CD14-positive monocyte (primary cell): ENCODE data around the gene KLK7. TPM values are rescaled to one million over a fixed set of nuclear protein-coding genes. Genes with fewer than 3 reads are reported as not detected.

Source experiments
- DNase-seq, 3 donors: peaks; one replicate each; pipeline ENCODE4 v3.0.0-alpha.2; 2011 to 2022
- H2AFZ ChIP-seq: 2 replicates; pipeline ENCODE4 v1.6.0; 2012; ENCODE audit warnings: mild to moderate bottlenecking, low read depth, low read length, inconsistent platforms; ENCODE audit not compliant: insufficient read depth, poor library complexity, severe bottlenecking
- H3K27ac ChIP-seq, 2 donors: 1 replicate in 1 of 2; 2 replicates in 1 of 2; pipeline ENCODE4 v1.5.1; 2012 to 2013; ENCODE audit warnings: low read length in 2 of 2, control low read depth in 1 of 2, inconsistent platforms in 1 of 2, low read depth in 1 of 2, mild to moderate bottlenecking in 1 of 2
- H3K27me3 ChIP-seq, 2 donors: one replicate each; pipeline versions ENCODE4 v1.6.0 to v1.6.1; 2011 to 2013; ENCODE audit warnings: low read length in 2 of 2; ENCODE audit not compliant: control insufficient read depth in 2 of 2, insufficient read depth in 2 of 2
- H3K36me3 ChIP-seq, 2 donors: replicated peaks in 1 of 2; 1 replicate in 1 of 2; 2 replicates in 1 of 2; pipeline versions ENCODE4 v1.5.1 to v1.6.1; 2012 to 2013; ENCODE audit warnings: low read length in 2 of 2, control low read depth in 1 of 2, inconsistent platforms in 1 of 2, mild to moderate bottlenecking in 1 of 2; ENCODE audit not compliant: insufficient read depth in 2 of 2, control insufficient read depth in 1 of 2
- H3K4me1 ChIP-seq, 2 donors: 1 replicate in 1 of 2; 2 replicates in 1 of 2; pipeline versions ENCODE4 v1.5.1 to v1.6.1; 2012 to 2013; ENCODE audit warnings: low read length in 2 of 2, control low read depth in 1 of 2, inconsistent platforms in 1 of 2, mild to moderate bottlenecking in 1 of 2, moderate library complexity in 1 of 2; ENCODE audit not compliant: insufficient read depth in 2 of 2, control insufficient read depth in 1 of 2
- H3K4me2 ChIP-seq: replicated peaks from 2 replicates; pipeline ENCODE3; 2012; ENCODE audit warnings: low read length, moderate library complexity, mild to moderate bottlenecking; ENCODE audit not compliant: poor library complexity, severe bottlenecking; ENCODE audit errors: extremely low read depth
- H3K4me3 ChIP-seq, 3 experiments: fragments of 200-600 bp in 1 of 3; sonication (generic) in 1 of 3; replicated peaks in 1 of 3; 1 replicate in 2 of 3; 2 replicates in 1 of 3; pipeline ENCODE4 v1.5.1; 2011 to 2013; ENCODE audit warnings: low read length in 3 of 3, mild to moderate bottlenecking in 3 of 3, control low read depth in 2 of 3, low read depth in 2 of 3, inconsistent platforms in 1 of 3, moderate library complexity in 1 of 3
- H3K79me2 ChIP-seq: 2 replicates; pipeline ENCODE4 v1.6.0; 2012; ENCODE audit warnings: mild to moderate bottlenecking, control low read depth, inconsistent platforms, low read length, moderate library complexity; ENCODE audit not compliant: insufficient read depth
- H3K9ac ChIP-seq: 2 replicates; pipeline ENCODE4 v1.6.0; 2017; ENCODE audit warnings: low read length, mild to moderate bottlenecking; ENCODE audit not compliant: insufficient read depth, poor library complexity, severe bottlenecking
- H3K9me3 ChIP-seq, 2 donors: replicated peaks in 1 of 2; 1 replicate in 1 of 2; 2 replicates in 1 of 2; pipeline versions ENCODE4 v1.5.1 to v1.6.1; 2012 to 2013; ENCODE audit warnings: low read length in 2 of 2, control low read depth in 1 of 2; ENCODE audit not compliant: control insufficient read depth in 1 of 2, insufficient read depth in 1 of 2
- H4K20me1 ChIP-seq: 2 replicates; pipeline ENCODE4 v1.6.0; 2012; ENCODE audit warnings: mild to moderate bottlenecking, low read length, control low read depth, moderate library complexity; ENCODE audit not compliant: insufficient read depth
- H3K27ac Mint-ChIP-seq, 7 donors: one replicate each; pipeline ENCODE4 v1.8.0; 2020; ENCODE audit warnings: mild to moderate bottlenecking in 7 of 7, mixed read lengths in 7 of 7, moderate library complexity in 6 of 7, inconsistent platforms in 2 of 7
- H3K27me3 Mint-ChIP-seq, 3 donors: one replicate each; pipeline ENCODE4 v1.8.0; 2021 to 2022; ENCODE audit warnings: low read depth in 3 of 3, mild to moderate bottlenecking in 3 of 3, mixed read lengths in 3 of 3, moderate library complexity in 3 of 3, inconsistent platforms in 1 of 3
- H3K36me3 Mint-ChIP-seq, 2 donors: one replicate each; pipeline ENCODE4 v1.8.0; 2020; ENCODE audit warnings: mixed read lengths in 2 of 2, inconsistent platforms in 1 of 2, mild to moderate bottlenecking in 1 of 2
- H3K4me1 Mint-ChIP-seq: one replicate; pipeline ENCODE4 v1.8.0; 2020; ENCODE audit warnings: mild to moderate bottlenecking, mixed read lengths
- H3K4me3 Mint-ChIP-seq, 2 donors: one replicate each; pipeline ENCODE4 v1.8.0; 2020; ENCODE audit warnings: mild to moderate bottlenecking in 2 of 2, mixed read lengths in 2 of 2, moderate library complexity in 1 of 2
- H3K9me3 Mint-ChIP-seq, 7 donors: one replicate each; pipeline ENCODE4 v1.8.0; 2020 to 2022; ENCODE audit warnings: mixed read lengths in 7 of 7, mild to moderate bottlenecking in 6 of 7, moderate library complexity in 6 of 7, inconsistent platforms in 2 of 7
- CTCF ChIP-seq: fragments of 200-600 bp; IDR thresholded peaks from one replicate; pipeline ENCODE4 v1.8.0; 2022; ENCODE audit warnings: antibody characterized with exemption, mild to moderate bottlenecking
- WGBS: methylation state at CpG from one replicate; pipeline ENCODE4 v1.1.5; 2013; ENCODE audit warnings: missing lambda C conversion rate; ENCODE audit not compliant: insufficient coverage; 5-methylcytosine and 5-hydroxymethylcytosine counted together
- intact Hi-C, 2 donors: fragments of 100-400 bp; cut with micrococcal nuclease; formaldehyde crosslinking; loops; one replicate each; pipeline versions ENCODE4 v1.15.0 to v1.15.1; 2023
- polyA plus RNA-seq, 3 donors: library from polyadenylated mRNA; depleted of rRNA in 1 of 3; unstranded in 2 of 3; stranded (reverse) in 1 of 3; fragments of 300-500 nt in 2 of 3; fragments of >200 nt in 1 of 3; fragmentation: Illumina TruSeq in 2 of 3; gene quantifications; 1 replicate in 2 of 3; 2 replicates in 1 of 3; pipeline ENCODE4 v1.2.3, GENCODE V29; 2012 to 2021

Gene KLK7
- polyA plus RNA-seq, 3 donors = not detected

GRCh38 chr19:50967929-50968715 lies 15.6 kb downstream of the KLK7 start:
- Histone ChIP-seq H3K4me3 (no peak overlapping the region), H3K9me3 (no peaks in the 10 kb centered on the region), H3K27ac (no peak overlapping the region), H3K4me1 (no peaks in the 10 kb centered on the region), H3K36me3 (no peaks in the 10 kb centered on the region), H3K9ac (no peak overlapping the region), H3K79me2 (no peaks in the 10 kb centered on the region), H3K27me3 (no peaks in the 10 kb centered on the region), H4K20me1 (no peaks in the 10 kb centered on the region), H3K4me2 (no peak overlapping the region), H2AFZ (no peak overlapping the region)
- Mint-ChIP-seq H3K4me1 (no peaks in the 10 kb centered on the region), H3K27ac (peak overlapping the region in 1 of 7 donors; percentile 41), H3K27me3 (peaks cover 8 to 19% (median 15%) of the 10 kb centered on the region in 3 donors), H3K9me3 (peaks cover 0 to 5% (median 0%) of the 10 kb centered on the region in 7 donors), H3K4me3 (no peak overlapping the region), H3K36me3 (no peaks in the 10 kb centered on the region)
- no peak for TF ChIP-seq CTCF
- DNase-seq = no peak
- intact Hi-C loops = no loop called here
- 49% methylated on average over 19 of the region's 20 CpGs for WGBS

- no peaks in the 10 kb centered on the region for H4K20me1 ChIP-seq
- Mint-ChIP-seq H3K27ac (no peak overlapping the region), H3K4me1 (no peaks in the 10 kb centered on the region), H3K27me3 (peaks cover 3 to 14% (median 9%) of the 10 kb centered on the region in 3 donors), H3K9me3 (peaks cover 1 to 16% (median 5%) of the 10 kb centered on the region in 7 donors), H3K4me3 (no peak overlapping the region), H3K36me3 (no peaks in the 10 kb centered on the region)
- H3K9ac ChIP-seq = no peak overlapping the region
- H3K4me1 ChIP-seq = no peaks in the 10 kb centered on the region
- TF ChIP-seq CTCF = no peak
- H3K79me2 ChIP-seq = no peaks in the 10 kb centered on the region
- no peak overlapping the region for H3K4me3 ChIP-seq
- H3K9me3 ChIP-seq = no peaks in the 10 kb centered on the region
- WGBS = no CpG with 5 or more reads among the region's 3 CpGs
- H3K36me3 ChIP-seq = no peaks in the 10 kb centered on the region
- no peak overlapping the region for H3K27ac ChIP-seq
- no peak overlapping the region for H2AFZ ChIP-seq
- H3K4me2 ChIP-seq = no peak overlapping the region
- intact Hi-C loops = no loop called here
- DNase-seq = no peak
- no peaks in the 10 kb centered on the region for H3K27me3 ChIP-seq
Measured at GRCh38 chr19:50964266-50964665, 19.5 kb downstream of the KLK7 start.
